Testis (tissue), 3 donors: Measurements from ENCODE around the gene SSU72. TPM values are rescaled to one million over a fixed set of nuclear protein-coding genes. Genes with fewer than 3 reads are reported as not detected.
"Not testable (repeated sequence)": the region's sequence is repeated elsewhere in the genome, so short reads cannot be mapped to it uniquely, and the experiment has no call there.

Experiments
- DNase-seq: peaks from one replicate; pipeline ENCODE4 v3.0.0-alpha.2; 2019
- H3K27ac ChIP-seq, 2 donors: fragments of 200-600 bp; sonication (generic); one replicate each; pipeline ENCODE4 v1.5.1; 2019
- H3K27me3 ChIP-seq: fragments of 200-600 bp; sonication (generic); one replicate; pipeline ENCODE4 v1.5.1; 2019
- H3K36me3 ChIP-seq: fragments of 200-600 bp; sonication (generic); one replicate; pipeline ENCODE4 v1.5.1; 2017; ENCODE audit warnings: low read depth; ENCODE audit errors: missing control alignments
- H3K4me1 ChIP-seq: fragments of 200-600 bp; sonication (generic); one replicate; pipeline ENCODE4 v1.5.1; 2019
- H3K4me3 ChIP-seq, 2 donors: fragments of 200-600 bp; sonication (generic); one replicate each; pipeline ENCODE4 v1.5.1; 2017 to 2019
- H3K9me3 ChIP-seq: fragments of 200-600 bp; sonication (generic); one replicate; pipeline ENCODE4 v1.5.1; 2017
- CTCF ChIP-seq, 3 experiments: fragments of 450-650 bp in 2 of 3; fragments of 200-600 bp in 1 of 3; sonication (generic) in 1 of 3; IDR thresholded peaks; one replicate each; pipeline ENCODE4 v1.5.1; 2016 to 2019; ENCODE audit warnings: antibody characterized with exemption in 3 of 3, mild to moderate bottlenecking in 2 of 3, moderate library complexity in 1 of 3
- POLR2A ChIP-seq: fragments of 450-650 bp; IDR thresholded peaks from one replicate; pipeline ENCODE4 v1.6.1; 2017; ENCODE audit warnings: antibody characterized with exemption, mild to moderate bottlenecking, moderate library complexity
- WGBS, 2 donors: methylation state at CpG; one replicate each; pipeline ENCODE4 v1.1.5; 2018; 5-methylcytosine and 5-hydroxymethylcytosine counted together
- intact Hi-C: fragments of 100-400 bp; cut with DNase I; formaldehyde crosslinking; loops from one replicate; pipeline ENCODE4 v1.15.1; 2023; ENCODE audit warnings: low total_unique reads
- polyA plus RNA-seq: library from polyadenylated mRNA; stranded (reverse); fragments of 350-450 nt; fragmentation: Illumina TruSeq; extraction: RNeasy Lipid Tissue Mini Kit (QIAGEN cat#74804); gene quantifications from one replicate; pipeline ENCODE4 v1.2.3, GENCODE V29; 2014; ENCODE audit warnings: low read depth, low replicate concordance; ENCODE audit not compliant: insufficient read depth
- total RNA-seq, 2 donors: library from RNA; depleted of rRNA; stranded (reverse); fragments of >200 nt; gene quantifications; one replicate each; pipeline ENCODE4 v1.2.3, GENCODE V29; 2016

Gene SSU72
- total and polyA plus RNA-seq, 3 donors from 2014 or later, result 67.0 to 158 (median 146) TPM

DNA sequence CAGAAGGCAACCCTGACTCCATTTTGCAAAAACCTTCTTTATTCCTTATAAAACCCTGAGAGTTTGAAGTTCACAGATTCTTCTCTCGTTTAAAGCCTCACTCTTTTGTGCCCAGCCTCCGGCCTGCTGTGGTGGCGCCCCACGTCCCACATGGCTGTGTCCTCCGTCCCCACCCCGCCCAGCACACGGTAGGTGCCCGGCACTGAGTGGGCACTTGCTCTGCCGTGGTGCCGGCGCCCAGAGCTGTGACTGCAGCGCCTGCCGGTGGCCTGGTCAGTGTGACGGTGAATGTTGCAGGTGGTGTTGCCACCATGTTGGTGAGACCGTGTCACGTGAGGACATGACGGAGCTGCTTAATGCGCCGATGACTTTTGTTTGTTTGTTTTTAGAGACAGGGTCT is 53.3 kb downstream of the SSU72 start:
- Histone ChIP-seq H3K36me3 (no peaks in the 10 kb centered on the region), H3K27ac (no peak overlapping the region), H3K9me3 (no peaks in the 10 kb centered on the region), H3K27me3 (no peaks in the 10 kb centered on the region), H3K4me3 (no peak overlapping the region), H3K4me1 (no peaks in the 10 kb centered on the region)
- WGBS, 2 donors, result 95 to 96% methylated on average over 17 to 19 of the region's 19 CpGs
- TF ChIP-seq POLR2A (no peak), CTCF (IDR thresholded peaks at IDR 0.05) (no peak)
- no peak for DNase-seq
- intact Hi-C loops, result no loop called here

DNA sequence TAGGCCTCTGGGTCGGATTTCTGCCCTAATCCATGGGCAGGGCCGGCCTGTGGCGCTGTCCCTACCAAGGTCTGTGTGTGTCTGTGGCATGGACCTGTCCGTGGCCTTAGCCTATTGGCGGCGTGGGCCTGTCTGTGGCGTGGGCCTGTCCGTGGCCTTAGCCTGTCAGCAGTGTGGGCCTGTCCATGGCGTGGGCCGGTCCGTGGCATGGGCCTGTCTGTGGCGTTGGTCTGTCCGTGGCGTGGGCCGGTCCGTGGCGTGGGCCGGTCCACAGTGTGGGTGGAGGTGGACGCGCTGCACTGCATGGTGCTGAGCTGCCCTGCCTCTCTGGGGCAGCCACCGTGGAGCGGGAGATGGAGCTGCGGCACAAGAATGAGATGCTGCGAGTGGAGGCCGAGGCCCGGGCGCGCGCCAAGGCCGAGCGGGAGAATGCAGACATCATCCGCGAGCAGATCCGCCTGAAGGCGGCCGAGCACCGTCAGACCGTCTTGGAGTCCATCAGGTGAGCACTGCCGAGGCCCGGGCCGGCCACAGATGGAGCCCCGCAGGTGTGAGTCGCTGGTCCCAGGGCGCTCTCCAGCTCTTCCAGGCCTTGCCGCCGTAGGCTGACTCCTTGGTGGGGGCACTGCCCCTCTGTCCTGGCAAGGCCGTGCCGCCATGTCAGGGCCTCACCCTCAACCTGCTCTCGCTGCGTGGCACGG is 54.7 kb downstream of the SSU72 start:
- H3K36me3 ChIP-seq, intact Hi-C loops: not testable (repeated sequence)
- 96 to 98% methylated on average over 9 to 51 of the region's 51 CpGs for WGBS, 2 donors

GRCh38 chr1:1518621-1519007 is 56.0 kb downstream of the SSU72 start:
- WGBS, 2 donors, result 90 to 98% methylated on average over 15 of the region's 19 CpGs
- H3K27me3 ChIP-seq, H3K27ac ChIP-seq, H3K4me3 ChIP-seq, DNase-seq, H3K9me3 ChIP-seq, H3K36me3 ChIP-seq, intact Hi-C loops, H3K4me1 ChIP-seq: not testable (repeated sequence)

More for the DNA sequence above, 54.7 kb downstream of the SSU72 start:
- H3K9me3 ChIP-seq, H3K4me3 ChIP-seq, DNase-seq, H3K4me1 ChIP-seq, H3K27me3 ChIP-seq, H3K27ac ChIP-seq: not testable (repeated sequence)

- no peak for DNase-seq
- TF ChIP-seq CTCF (IDR thresholded peaks at IDR 0.05) (no peak), POLR2A (no peak)
- no peaks in the 10 kb centered on the region for H3K4me1 ChIP-seq
- intact Hi-C loops, result no loop called here
- WGBS, 2 donors, result 89 to 95% methylated on average over 15 to 23 of the region's 28 CpGs
- H3K9me3 ChIP-seq, result no peaks in the 10 kb centered on the region
- no peaks in the 10 kb centered on the region for H3K27me3 ChIP-seq
- no peak overlapping the region for H3K27ac ChIP-seq
- no peaks in the 10 kb centered on the region for H3K36me3 ChIP-seq
- H3K4me3 ChIP-seq, result no peak overlapping the region
Observed at GRCh38 chr1:1517973-1518620, 56.6 kb downstream of the SSU72 start.

DNA sequence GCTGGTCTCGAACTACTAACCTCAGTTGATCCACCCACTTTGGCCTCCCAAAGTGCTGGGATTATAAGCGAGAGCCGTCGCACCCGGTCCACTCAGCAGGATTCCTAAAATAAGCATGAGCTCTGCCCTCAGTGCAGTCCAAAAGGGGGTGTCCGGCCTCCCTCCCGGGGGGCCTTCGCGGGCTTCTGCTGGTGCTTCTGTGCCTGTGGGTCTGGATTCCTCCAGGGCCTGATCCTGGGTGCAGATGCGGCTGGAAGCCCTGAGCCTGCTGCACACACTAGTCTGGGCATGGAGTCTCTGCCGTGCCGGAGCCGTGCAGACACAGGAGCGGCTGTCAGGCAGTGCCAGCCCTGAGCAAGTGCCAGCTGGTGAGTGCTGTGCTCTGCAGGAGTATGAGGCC is 57.7 kb downstream of the SSU72 start:
- WGBS, 2 donors, result 92 to 97% methylated on average over 6 to 10 of the region's 14 CpGs
- H3K9me3 ChIP-seq, H3K27me3 ChIP-seq, H3K27ac ChIP-seq, H3K4me3 ChIP-seq, DNase-seq, intact Hi-C loops, H3K36me3 ChIP-seq, H3K4me1 ChIP-seq: not testable (repeated sequence)

DNA sequence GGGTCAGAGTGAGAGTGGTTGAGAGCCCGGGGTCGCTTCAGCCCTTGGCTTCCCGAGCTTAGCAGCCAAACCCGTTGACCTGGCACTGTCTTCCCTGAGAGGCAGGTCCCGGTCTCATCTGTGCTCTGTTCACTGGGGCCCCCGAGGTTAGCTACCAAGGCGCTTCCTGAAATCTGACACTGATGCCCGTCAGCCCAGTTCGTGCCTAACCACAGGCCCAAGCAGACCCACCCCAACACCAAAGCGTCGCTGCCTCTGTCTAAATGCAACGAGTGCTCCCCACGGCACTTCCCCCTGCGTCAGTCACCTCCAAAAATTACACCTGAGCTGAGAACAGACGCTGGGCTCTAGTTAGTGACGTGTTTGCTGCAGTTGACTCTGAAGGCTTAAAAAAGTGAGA is 60.3 kb downstream of the SSU72 start:
- H3K4me1 ChIP-seq, H3K36me3 ChIP-seq, H3K9me3 ChIP-seq, H3K4me3 ChIP-seq, H3K27ac ChIP-seq, intact Hi-C loops, DNase-seq, H3K27me3 ChIP-seq: not testable (repeated sequence)
- WGBS, 2 donors, result 84 to 85% methylated on average over 10 to 16 of the region's 16 CpGs

DNA sequence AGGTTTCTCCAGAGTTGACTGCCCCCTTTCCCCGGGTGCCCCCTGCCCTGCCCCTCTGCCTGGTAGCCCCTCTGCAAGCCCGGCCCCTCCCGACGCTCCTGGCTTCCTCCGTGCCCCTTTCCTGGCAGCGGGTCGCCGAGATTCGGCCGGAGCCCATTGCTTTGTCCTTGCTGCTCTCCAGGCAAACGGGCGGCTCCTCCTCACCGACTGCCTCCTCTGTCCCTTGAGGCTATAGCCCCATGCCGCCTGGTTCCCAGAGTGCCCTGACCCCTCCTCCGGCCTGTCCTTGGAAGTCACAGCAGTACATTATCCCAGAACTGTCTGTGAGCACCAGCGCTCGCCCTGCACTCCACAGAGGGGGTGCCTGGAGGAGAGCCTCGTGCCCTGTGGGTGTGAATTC is 61.0 kb downstream of the SSU72 start:
- H3K27ac ChIP-seq, H3K36me3 ChIP-seq, H3K4me1 ChIP-seq, H3K27me3 ChIP-seq, H3K4me3 ChIP-seq, intact Hi-C loops, DNase-seq, H3K9me3 ChIP-seq: not testable (repeated sequence)
- WGBS, 2 donors, result 54 to 63% methylated on average over 10 to 18 of the region's 18 CpGs

DNA sequence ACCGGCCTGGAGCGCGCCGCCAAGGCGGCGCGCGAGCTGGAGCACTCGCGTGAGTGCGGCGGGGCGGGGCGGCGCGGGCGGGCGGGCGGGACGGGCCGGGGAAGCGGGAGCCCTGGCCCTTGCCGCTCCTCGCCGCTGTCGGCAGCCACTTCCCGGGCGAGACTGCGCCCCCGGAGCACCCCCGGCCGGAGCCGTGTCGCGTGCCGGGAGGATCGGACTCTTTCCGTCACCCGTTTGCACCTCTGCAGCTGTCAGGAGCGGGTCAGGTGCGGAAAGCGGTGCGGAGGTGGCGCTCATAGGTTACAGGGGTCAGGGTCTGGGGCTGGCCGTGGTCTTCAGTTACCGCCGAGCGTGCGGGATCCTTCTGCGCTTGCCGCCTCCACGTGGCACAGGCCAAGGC is 62.2 kb downstream of the SSU72 start:
- H3K9me3 ChIP-seq, DNase-seq, H3K27me3 ChIP-seq, intact Hi-C loops, H3K36me3 ChIP-seq, H3K4me1 ChIP-seq: not testable (repeated sequence)
- Histone ChIP-seq H3K4me3 (peak overlapping the region; percentile 70 to 89), H3K27ac (peak overlapping the region in 1 of 2 donors; percentile 93)
- no CpG with 5 or more reads among the region's 52 CpGs for WGBS, 2 donors
